ENCODE data around the gene CLCN6.

The CLCN6 gene

DNA sequence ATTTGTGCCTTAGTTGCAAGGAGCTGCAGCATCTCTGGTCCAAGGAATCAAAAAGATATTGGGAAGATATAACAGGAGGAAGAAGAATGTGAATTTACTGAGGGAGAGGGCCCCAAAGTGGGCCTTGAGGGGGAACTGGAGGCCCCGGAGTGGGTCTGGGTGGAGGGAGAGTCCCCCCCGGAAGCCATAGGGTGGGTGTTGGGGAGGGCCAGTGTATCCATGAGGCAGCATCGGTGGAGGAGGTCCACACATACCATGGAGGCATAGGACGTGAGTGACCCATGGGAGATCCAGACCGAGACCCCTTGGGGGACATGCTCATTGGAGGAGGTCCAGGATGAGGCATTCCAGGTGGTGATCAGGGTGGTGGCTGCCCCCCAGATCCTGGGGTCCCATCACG lies 44.7 kb upstream of the CLCN6 start:
- no peak overlapping the region for H3K18ac ChIP-seq (ENCODE audit: low read length)
- no peak overlapping the region for H4K12ac ChIP-seq (ENCODE audit: low read depth, low read length)
- H2BK120ac ChIP-seq (ENCODE audit: insufficient read depth, low read length, poor library complexity) = no peak overlapping the region
- H3K23ac ChIP-seq (ENCODE audit: low read length) = no peak overlapping the region
- H3K4me3 ChIP-seq (ENCODE audit: low read depth, low read length) = no peak overlapping the region
- H3K4ac ChIP-seq (ENCODE audit: low read depth, low read length) = no peak overlapping the region
- no peak overlapping the region for H2BK5ac ChIP-seq (ENCODE audit: low read depth, low read length, poor library complexity)
- no CpG with 5 or more reads among the region's 6 CpGs for WGBS (ENCODE audit: extremely low coverage, insufficient coverage, insufficient read length)
- H3K27ac ChIP-seq (ENCODE audit: low read depth, low read length) = no peak overlapping the region
- H4K91ac ChIP-seq (ENCODE audit: low read depth, low read length) = no peak overlapping the region
- DNase-seq = no peak
- H2AFZ ChIP-seq (ENCODE audit: insufficient read depth, low read length, poor library complexity) = no peak overlapping the region
- H3K9ac ChIP-seq (ENCODE audit: low read length) = no peak overlapping the region
- H3K14ac ChIP-seq (ENCODE audit: low read length) = no peak overlapping the region
- no peaks in the 10 kb centered on the region for H3K79me1 ChIP-seq (ENCODE audit: low read length)
- H2BK12ac ChIP-seq (ENCODE audit: low read length) = no peak overlapping the region
- H3K79me2 ChIP-seq (ENCODE audit: control insufficient read depth, insufficient read depth, low read length, poor library complexity) = no peaks in the 10 kb centered on the region
- H3K9me3 ChIP-seq (ENCODE audit: insufficient read depth, low read depth, low read length) = peaks cover 6% of the 10 kb centered on the region
- H4K8ac ChIP-seq (ENCODE audit: low read depth, low read length) = no peak overlapping the region
- peaks cover 0 to 3% of the 10 kb centered on the region in 2 experiments for H3K4me1 ChIP-seq (ENCODE audit: control insufficient read depth in 1 of 2, insufficient read depth in 2 of 2, low read length in 2 of 2)
- peaks cover 8% of the 10 kb centered on the region for H3K27me3 ChIP-seq (ENCODE audit: insufficient read depth, low read length)
- H3K4me2 ChIP-seq (ENCODE audit: low read length) = no peak overlapping the region
- no peaks in the 10 kb centered on the region for H3K36me3 ChIP-seq (ENCODE audit: control insufficient read depth in 1 of 2, insufficient read depth in 2 of 2, low read length in 2 of 2)
- no peak overlapping the region for H2AK5ac ChIP-seq (ENCODE audit: low read length)

DNA sequence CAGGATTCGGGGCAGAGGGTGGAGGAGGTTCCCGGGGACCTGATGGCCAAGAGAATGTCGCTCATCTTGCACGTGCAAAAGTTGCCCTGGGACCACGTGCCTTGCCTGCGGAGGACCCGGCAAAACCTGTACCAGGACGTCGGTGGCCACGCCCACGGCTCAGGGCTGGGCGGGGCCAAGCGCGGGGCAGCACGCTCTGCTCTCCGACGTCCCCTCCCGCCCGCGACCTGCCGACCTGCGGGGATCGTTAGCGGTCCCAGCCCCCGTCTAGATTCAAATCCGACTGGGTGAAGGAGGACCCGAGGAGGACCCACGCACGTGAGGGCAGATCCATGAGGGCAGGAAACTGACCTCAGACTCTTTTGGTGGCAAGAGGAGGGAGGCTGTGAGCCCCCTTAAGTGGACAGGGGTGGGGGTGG lies 44.0 kb upstream of the CLCN6 start, which contains the start of gene C1orf167:
TSS of gene C1orf167 (plus strand) at position 206 of the 419 bp plus-strand sequence. CDS start 2,208 bp downstream, outside the sequence.
- no peaks in the 10 kb centered on the region for H3K79me1 ChIP-seq (ENCODE audit: low read length)
- H4K12ac ChIP-seq (ENCODE audit: low read depth, low read length) = no peak within 1 kb of the TSS
- no peak within 1 kb of the TSS for H4K8ac ChIP-seq (ENCODE audit: low read depth, low read length)
- peak in 1 of 2 donors; percentile 44 for DNase-seq
- H2BK12ac ChIP-seq (ENCODE audit: low read length) = no peak within 1 kb of the TSS
- no peaks in the 10 kb centered on the region for H3K79me2 ChIP-seq (ENCODE audit: control insufficient read depth, insufficient read depth, low read length, poor library complexity)
- no peak within 1 kb of the TSS for H3K18ac ChIP-seq (ENCODE audit: low read length)
- H2BK5ac ChIP-seq (ENCODE audit: low read depth, low read length, poor library complexity) = no peak within 1 kb of the TSS
- H3K27me3 ChIP-seq (ENCODE audit: insufficient read depth, low read length) = peaks cover 8% of the 10 kb centered on the region
- H3K27ac ChIP-seq (ENCODE audit: low read depth, low read length) = no peak within 1 kb of the TSS
- H3K36me3 ChIP-seq (ENCODE audit: control insufficient read depth in 1 of 2, insufficient read depth in 2 of 2, low read length in 2 of 2) = no peaks in the 10 kb centered on the region
- H3K4me1 ChIP-seq (ENCODE audit: control insufficient read depth in 1 of 2, insufficient read depth in 2 of 2, low read length in 2 of 2) = peaks cover 0 to 3% of the 10 kb centered on the region in 2 experiments
- H2AK5ac ChIP-seq (ENCODE audit: low read length) = no peak within 1 kb of the TSS
- no CpG with 5 or more reads among the region's 29 CpGs for WGBS (ENCODE audit: extremely low coverage, insufficient coverage, insufficient read length)
- peaks cover 4% of the 10 kb centered on the region for H3K9me3 ChIP-seq (ENCODE audit: insufficient read depth, low read depth, low read length)
- no peak within 1 kb of the TSS for H3K9ac ChIP-seq (ENCODE audit: low read length)
- no peak within 1 kb of the TSS for H3K23ac ChIP-seq (ENCODE audit: low read length)
- H3K4me3 ChIP-seq (ENCODE audit: low read depth, low read length) = no peak within 1 kb of the TSS
- no peak within 1 kb of the TSS for H4K91ac ChIP-seq (ENCODE audit: low read depth, low read length)
- H2BK120ac ChIP-seq (ENCODE audit: insufficient read depth, low read length, poor library complexity) = no peak within 1 kb of the TSS
- peak within 1 kb of the TSS; percentile 15 for H3K4me2 ChIP-seq (ENCODE audit: low read length)
- H3K4ac ChIP-seq (ENCODE audit: low read depth, low read length) = no peak within 1 kb of the TSS
- H2AFZ ChIP-seq (ENCODE audit: insufficient read depth, low read length, poor library complexity) = peak within 1 kb of the TSS; percentile 17
- H3K14ac ChIP-seq (ENCODE audit: low read length) = no peak within 1 kb of the TSS

DNA sequence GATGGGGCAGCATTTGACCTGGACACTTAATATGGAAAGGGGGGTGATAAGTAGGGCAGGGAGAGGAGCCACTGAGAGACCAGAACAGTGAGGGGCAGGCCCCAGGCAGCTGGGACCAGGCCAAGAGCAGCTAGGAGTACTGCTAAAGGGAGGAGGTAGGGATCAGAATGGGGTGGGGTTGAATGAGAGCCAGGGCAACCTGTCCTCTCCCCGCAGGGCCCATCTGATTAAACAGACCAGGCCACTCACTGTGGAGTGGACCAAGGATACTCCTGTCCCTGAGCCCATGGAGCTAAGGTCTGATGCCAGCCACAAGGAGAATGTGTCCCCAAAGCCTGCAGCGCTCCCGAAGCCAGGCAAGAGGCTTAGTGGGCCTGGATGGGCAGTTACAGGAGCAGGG lies 41.9 kb upstream of the CLCN6 start:
- H4K8ac ChIP-seq (ENCODE audit: low read depth, low read length) = no peak overlapping the region
- peaks cover 4% of the 10 kb centered on the region for H3K9me3 ChIP-seq (ENCODE audit: insufficient read depth, low read depth, low read length)
- no peak overlapping the region for H2BK120ac ChIP-seq (ENCODE audit: insufficient read depth, low read length, poor library complexity)
- no peak overlapping the region for H3K18ac ChIP-seq (ENCODE audit: low read length)
- no peaks in the 10 kb centered on the region for H3K79me2 ChIP-seq (ENCODE audit: control insufficient read depth, insufficient read depth, low read length, poor library complexity)
- no peak overlapping the region for H3K4me2 ChIP-seq (ENCODE audit: low read length)
- H4K91ac ChIP-seq (ENCODE audit: low read depth, low read length) = no peak overlapping the region
- no peak overlapping the region for H3K4ac ChIP-seq (ENCODE audit: low read depth, low read length)
- no peaks in the 10 kb centered on the region for H3K36me3 ChIP-seq (ENCODE audit: control insufficient read depth in 1 of 2, insufficient read depth in 2 of 2, low read length in 2 of 2)
- H3K27ac ChIP-seq (ENCODE audit: low read depth, low read length) = no peak overlapping the region
- H3K4me3 ChIP-seq (ENCODE audit: low read depth, low read length) = peak overlapping the region; percentile 23
- no peak overlapping the region for H2BK12ac ChIP-seq (ENCODE audit: low read length)
- no peak for DNase-seq
- H3K14ac ChIP-seq (ENCODE audit: low read length) = no peak overlapping the region
- no peak overlapping the region for H3K9ac ChIP-seq (ENCODE audit: low read length)
- peaks cover 8% of the 10 kb centered on the region for H3K27me3 ChIP-seq (ENCODE audit: insufficient read depth, low read length)
- no peak overlapping the region for H2AFZ ChIP-seq (ENCODE audit: insufficient read depth, low read length, poor library complexity)
- no peaks in the 10 kb centered on the region for H3K79me1 ChIP-seq (ENCODE audit: low read length)
- H4K12ac ChIP-seq (ENCODE audit: low read depth, low read length) = no peak overlapping the region
- WGBS (ENCODE audit: extremely low coverage, insufficient coverage, insufficient read length) = no CpG with 5 or more reads among the region's 3 CpGs
- peaks cover 0 to 3% of the 10 kb centered on the region in 2 experiments for H3K4me1 ChIP-seq (ENCODE audit: control insufficient read depth in 1 of 2, insufficient read depth in 2 of 2, low read length in 2 of 2)
- H2AK5ac ChIP-seq (ENCODE audit: low read length) = no peak overlapping the region
- no peak overlapping the region for H3K23ac ChIP-seq (ENCODE audit: low read length)
- H2BK5ac ChIP-seq (ENCODE audit: low read depth, low read length, poor library complexity) = no peak overlapping the region

DNA sequence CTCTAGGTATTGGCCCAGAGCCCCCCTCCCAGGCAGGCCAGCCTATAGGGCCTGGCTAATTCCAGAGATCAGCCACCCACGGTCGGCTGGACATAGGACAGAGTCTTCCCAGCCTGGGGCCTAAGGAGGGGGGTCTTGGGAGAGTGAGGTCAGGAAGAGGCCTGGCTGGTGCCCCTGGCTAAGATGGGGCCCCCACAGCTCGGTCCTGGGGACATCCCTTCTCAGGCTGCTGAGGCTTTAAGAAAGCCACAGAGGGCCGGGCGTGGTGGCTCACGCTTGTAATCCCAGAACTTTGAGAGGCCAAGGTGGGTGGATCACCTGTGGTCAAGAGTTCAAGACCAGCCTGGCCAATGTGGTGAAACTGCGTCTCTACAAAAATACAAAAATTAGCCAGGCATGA lies 41.5 kb upstream of the CLCN6 start:
- no peaks in the 10 kb centered on the region for H3K36me3 ChIP-seq (ENCODE audit: control insufficient read depth in 1 of 2, insufficient read depth in 2 of 2, low read length in 2 of 2)
- no peak overlapping the region for H3K4me3 ChIP-seq (ENCODE audit: low read depth, low read length)
- H3K18ac ChIP-seq (ENCODE audit: low read length) = no peak overlapping the region
- no peaks in the 10 kb centered on the region for H3K79me2 ChIP-seq (ENCODE audit: control insufficient read depth, insufficient read depth, low read length, poor library complexity)
- H3K79me1 ChIP-seq (ENCODE audit: low read length) = no peaks in the 10 kb centered on the region
- H3K14ac ChIP-seq (ENCODE audit: low read length) = no peak overlapping the region
- H4K91ac ChIP-seq (ENCODE audit: low read depth, low read length) = no peak overlapping the region
- H3K27me3 ChIP-seq (ENCODE audit: insufficient read depth, low read length) = peaks cover 8% of the 10 kb centered on the region
- no peak overlapping the region for H2BK5ac ChIP-seq (ENCODE audit: low read depth, low read length, poor library complexity)
- no peak overlapping the region for H3K9ac ChIP-seq (ENCODE audit: low read length)
- H4K12ac ChIP-seq (ENCODE audit: low read depth, low read length) = no peak overlapping the region
- peaks cover 4% of the 10 kb centered on the region for H3K9me3 ChIP-seq (ENCODE audit: insufficient read depth, low read depth, low read length)
- no peak overlapping the region for H3K27ac ChIP-seq (ENCODE audit: low read depth, low read length)
- H2AFZ ChIP-seq (ENCODE audit: insufficient read depth, low read length, poor library complexity) = no peak overlapping the region
- H3K4me2 ChIP-seq (ENCODE audit: low read length) = no peak overlapping the region
- no peak for DNase-seq
- no peak overlapping the region for H3K23ac ChIP-seq (ENCODE audit: low read length)
- H2BK12ac ChIP-seq (ENCODE audit: low read length) = no peak overlapping the region
- H3K4me1 ChIP-seq (ENCODE audit: control insufficient read depth in 1 of 2, insufficient read depth in 2 of 2, low read length in 2 of 2) = peaks cover 0 to 3% of the 10 kb centered on the region in 2 experiments
- H3K4ac ChIP-seq (ENCODE audit: low read depth, low read length) = no peak overlapping the region
- no peak overlapping the region for H2AK5ac ChIP-seq (ENCODE audit: low read length)
- H2BK120ac ChIP-seq (ENCODE audit: insufficient read depth, low read length, poor library complexity) = no peak overlapping the region
- H4K8ac ChIP-seq (ENCODE audit: low read depth, low read length) = no peak overlapping the region
- no CpG with 5 or more reads among the region's 7 CpGs for WGBS (ENCODE audit: extremely low coverage, insufficient coverage, insufficient read length)

Measured in trophoblast cell (in vitro differentiated cells and primary cell).